KMS-11 (cell line): Measurements from ENCODE around the gene CFAP46.

ENCODE experiments used
- H2AFZ ChIP-seq: fragments of 200-600 bp; sonication (generic); 2 replicates; pipeline ENCODE4 v1.6.1; 2016; ENCODE audit warnings: antibody characterized with exemption, mixed run types, low read depth
- H3K27ac ChIP-seq: fragments of 200-600 bp; sonication (generic); 2 replicates; pipeline ENCODE4 v1.6.1; 2016; ENCODE audit warnings: mild to moderate bottlenecking, mixed run types
- H3K27me3 ChIP-seq: fragments of 200-600 bp; sonication (generic); 2 replicates; pipeline ENCODE4 v1.6.1; 2017; ENCODE audit warnings: mild to moderate bottlenecking, low read depth, mixed run types, moderate library complexity; ENCODE audit not compliant: insufficient read depth
- H3K36me3 ChIP-seq: fragments of 200-600 bp; sonication (generic); 2 replicates; pipeline ENCODE4 v1.6.1; 2017; ENCODE audit warnings: mild to moderate bottlenecking, mixed run types; ENCODE audit not compliant: insufficient read depth
- H3K4me1 ChIP-seq: fragments of 200-600 bp; sonication (generic); 2 replicates; pipeline ENCODE4 v1.6.1; 2016; ENCODE audit warnings: mild to moderate bottlenecking, low read depth, mixed run types; ENCODE audit not compliant: poor library complexity, severe bottlenecking
- H3K4me2 ChIP-seq: fragments of 200-600 bp; sonication (generic); 2 replicates; pipeline ENCODE4 v1.7.0; 2016; ENCODE audit warnings: mild to moderate bottlenecking, mixed run types
- H3K4me3 ChIP-seq: fragments of 200-600 bp; sonication (generic); IDR thresholded peaks from 2 replicates; pipeline ENCODE4 v1.6.1; 2017; ENCODE audit warnings: low read depth, low read length, mixed read lengths; ENCODE audit not compliant: insufficient read depth
- H3K79me2 ChIP-seq: fragments of 200-600 bp; sonication (generic); 2 replicates; pipeline ENCODE4 v1.6.1; 2016; ENCODE audit warnings: low read depth, mixed run types; ENCODE audit not compliant: insufficient read depth
- H3K9ac ChIP-seq: fragments of 200-600 bp; sonication (generic); 2 replicates; pipeline ENCODE4 v1.6.1; 2016; ENCODE audit warnings: mild to moderate bottlenecking, mixed run types
- H4K20me1 ChIP-seq: fragments of 200-600 bp; sonication (generic); 2 replicates; pipeline ENCODE4 v1.6.1; 2016; ENCODE audit warnings: mild to moderate bottlenecking, mixed run types; ENCODE audit not compliant: insufficient read depth
- TF ChIP-seq, protein P1 (sequence below): fragments of 200-600 bp; sonication (generic); conservative IDR thresholded peaks from 2 replicates; pipeline ENCODE4 v1.6.1; 2017; ENCODE audit warnings: low read depth, mild to moderate bottlenecking, antibody characterized with exemption, low read length, moderate library complexity, mixed read lengths

The CFAP46 gene

DNA sequence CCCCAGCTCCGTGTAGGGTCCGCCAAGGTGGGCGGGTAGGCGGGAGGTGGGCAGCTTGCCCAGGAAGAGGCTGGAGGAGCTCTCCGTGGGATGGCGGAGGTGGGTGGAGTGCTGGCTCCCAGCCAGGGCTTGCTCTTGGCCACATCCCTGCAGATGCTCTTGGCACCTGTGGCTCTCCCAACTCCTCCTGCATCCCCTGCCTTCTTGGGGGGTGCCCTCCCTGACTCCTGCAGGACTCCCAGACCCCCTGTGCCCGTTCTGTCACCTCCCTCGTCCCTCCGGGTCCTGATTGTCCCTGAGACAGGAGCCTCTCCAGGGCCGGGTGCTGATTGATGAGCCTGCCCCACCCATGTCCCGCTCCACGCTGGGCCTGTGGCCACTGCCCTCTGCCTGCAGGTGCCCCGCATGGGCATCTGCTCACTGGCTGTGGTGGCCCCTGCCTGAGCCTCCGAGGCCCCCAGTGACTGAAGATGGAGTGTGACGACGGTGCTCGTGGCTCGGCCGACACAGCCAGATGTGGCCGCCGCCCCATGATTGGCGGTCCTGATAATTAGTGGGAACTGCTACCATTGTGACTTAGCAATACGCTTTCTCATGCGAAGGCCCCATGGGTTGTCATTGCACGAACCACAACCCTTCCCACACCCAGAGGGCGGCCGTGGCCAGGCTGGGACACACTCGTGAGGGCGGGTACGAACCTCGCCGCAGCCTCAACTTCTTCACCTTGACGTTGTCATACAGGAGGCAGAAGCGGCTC lies 23.6 kb downstream of the CFAP46 start:
- Histone ChIP-seq H3K4me2 (no peak overlapping the region), H3K9ac (no peak overlapping the region), H3K4me1 (no peaks in the 10 kb centered on the region), H3K79me2 (no peaks in the 10 kb centered on the region), H2AFZ (no peak overlapping the region), H3K4me3 (no peak overlapping the region), H3K27ac (no peak overlapping the region), H3K27me3 (peaks cover 34% of the 10 kb centered on the region; the same call in 1 of the 2 replicates), H3K36me3 (no peaks in the 10 kb centered on the region), H4K20me1 (no peaks in the 10 kb centered on the region)
- TF ChIP-seq, protein P1, sequence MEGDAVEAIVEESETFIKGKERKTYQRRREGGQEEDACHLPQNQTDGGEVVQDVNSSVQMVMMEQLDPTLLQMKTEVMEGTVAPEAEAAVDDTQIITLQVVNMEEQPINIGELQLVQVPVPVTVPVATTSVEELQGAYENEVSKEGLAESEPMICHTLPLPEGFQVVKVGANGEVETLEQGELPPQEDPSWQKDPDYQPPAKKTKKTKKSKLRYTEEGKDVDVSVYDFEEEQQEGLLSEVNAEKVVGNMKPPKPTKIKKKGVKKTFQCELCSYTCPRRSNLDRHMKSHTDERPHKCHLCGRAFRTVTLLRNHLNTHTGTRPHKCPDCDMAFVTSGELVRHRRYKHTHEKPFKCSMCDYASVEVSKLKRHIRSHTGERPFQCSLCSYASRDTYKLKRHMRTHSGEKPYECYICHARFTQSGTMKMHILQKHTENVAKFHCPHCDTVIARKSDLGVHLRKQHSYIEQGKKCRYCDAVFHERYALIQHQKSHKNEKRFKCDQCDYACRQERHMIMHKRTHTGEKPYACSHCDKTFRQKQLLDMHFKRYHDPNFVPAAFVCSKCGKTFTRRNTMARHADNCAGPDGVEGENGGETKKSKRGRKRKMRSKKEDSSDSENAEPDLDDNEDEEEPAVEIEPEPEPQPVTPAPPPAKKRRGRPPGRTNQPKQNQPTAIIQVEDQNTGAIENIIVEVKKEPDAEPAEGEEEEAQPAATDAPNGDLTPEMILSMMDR: no peak

DNA sequence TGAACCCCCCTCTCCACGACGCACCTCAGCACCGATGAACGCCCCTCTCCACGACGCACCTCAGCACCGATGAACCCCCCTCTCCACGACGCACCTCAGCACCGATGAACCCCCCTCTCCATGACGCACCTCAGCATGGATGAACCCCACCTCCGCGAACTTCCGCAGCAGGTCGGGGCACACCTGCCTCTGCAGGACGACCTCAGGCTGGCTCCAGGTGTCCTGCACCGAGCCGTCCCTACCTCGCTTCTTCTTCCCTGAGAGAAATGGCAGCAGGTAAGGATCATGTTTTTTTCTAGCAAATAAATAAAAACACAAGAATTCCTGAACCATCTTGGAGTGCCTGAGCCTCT lies 24.1 kb downstream of the CFAP46 start:
- H3K9ac ChIP-seq: no peak overlapping the region
- no peak overlapping the region for H3K27ac ChIP-seq
- H3K4me2 ChIP-seq: no peak overlapping the region
- TF ChIP-seq, protein P1: no peak
- H2AFZ ChIP-seq: no peak overlapping the region
- peaks cover 34% of the 10 kb centered on the region; the same call in 1 of the 2 replicates for H3K27me3 ChIP-seq
- H3K4me1 ChIP-seq: no peaks in the 10 kb centered on the region
- no peaks in the 10 kb centered on the region for H3K36me3 ChIP-seq
- no peak overlapping the region for H3K4me3 ChIP-seq
- no peaks in the 10 kb centered on the region for H3K79me2 ChIP-seq
- no peaks in the 10 kb centered on the region for H4K20me1 ChIP-seq

DNA sequence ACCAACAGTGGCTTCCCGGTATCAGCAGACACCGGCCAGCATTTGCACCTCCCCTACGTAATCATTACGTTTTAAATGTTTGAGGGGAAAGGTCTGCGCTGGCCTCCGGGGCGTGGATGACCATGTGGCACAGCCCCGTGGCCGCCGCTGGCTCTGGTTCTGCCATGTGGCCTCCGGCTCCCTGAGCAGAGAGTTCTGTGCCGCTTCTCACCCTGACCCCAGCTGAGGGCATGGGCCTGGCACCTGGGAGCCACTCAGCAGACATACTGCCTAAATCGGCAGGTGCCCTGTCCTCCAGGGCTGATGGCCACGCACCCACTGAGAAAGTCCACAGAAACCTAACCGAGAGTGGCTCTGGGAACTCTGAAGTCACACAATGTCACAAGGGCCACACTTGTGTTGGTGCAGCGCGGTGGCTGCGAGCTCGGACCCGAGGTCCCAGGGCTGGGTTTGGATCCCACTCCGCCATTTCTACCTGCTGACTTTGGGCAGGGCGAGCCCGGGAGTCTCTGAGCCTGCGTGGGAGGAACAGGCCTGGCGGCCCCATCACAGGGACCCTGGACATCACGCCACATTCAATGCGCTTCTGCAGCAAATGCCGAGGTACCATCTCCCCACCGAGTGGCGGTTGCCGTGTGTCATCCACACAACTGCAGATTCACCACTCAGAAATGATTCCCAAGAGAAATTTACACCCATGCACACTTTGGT lies 25.3 kb downstream of the CFAP46 start:
- Histone ChIP-seq H3K79me2 (no peaks in the 10 kb centered on the region), H3K4me3 (no peak overlapping the region)
- TF ChIP-seq, protein P1: no peak

DNA sequence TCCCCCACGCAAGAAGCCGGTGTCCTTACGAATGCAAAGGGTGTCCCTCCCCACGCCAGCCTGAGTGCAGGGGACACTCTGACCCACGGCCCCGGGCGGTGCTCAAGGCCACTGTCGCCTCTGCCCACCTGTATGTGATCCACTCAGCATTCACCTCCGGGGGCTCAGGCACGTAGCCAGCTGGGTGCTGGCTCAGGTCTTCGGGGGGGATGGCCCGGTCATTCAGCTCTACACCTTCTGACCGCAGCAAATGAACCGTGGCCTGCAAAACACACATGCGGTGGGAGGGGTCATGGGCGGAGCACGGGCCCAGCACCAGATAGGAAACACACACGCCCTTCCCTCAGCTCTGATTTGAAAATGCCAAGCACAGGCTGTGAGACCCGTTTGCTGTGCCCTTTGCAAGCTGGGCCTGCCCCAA lies 25.9 kb downstream of the CFAP46 start:
- Histone ChIP-seq H3K4me1 (no peaks in the 10 kb centered on the region), H2AFZ (no peak overlapping the region), H3K4me3 (no peak overlapping the region), H3K4me2 (no peak overlapping the region), H3K27ac (no peak overlapping the region), H4K20me1 (no peaks in the 10 kb centered on the region), H3K79me2 (no peaks in the 10 kb centered on the region), H3K36me3 (no peaks in the 10 kb centered on the region), H3K27me3 (peaks cover 36% of the 10 kb centered on the region; the same call in 1 of the 2 replicates), H3K9ac (no peak overlapping the region)
- TF ChIP-seq, protein P1: no peak

More for the DNA sequence above, 25.3 kb downstream of the CFAP46 start:
- H3K9ac ChIP-seq: no peak overlapping the region
- no peaks in the 10 kb centered on the region for H3K36me3 ChIP-seq
- no peak overlapping the region for H2AFZ ChIP-seq
- H3K27ac ChIP-seq: no peak overlapping the region
- no peaks in the 10 kb centered on the region for H4K20me1 ChIP-seq
- no peaks in the 10 kb centered on the region for H3K4me1 ChIP-seq
- H3K27me3 ChIP-seq: peaks cover 37% of the 10 kb centered on the region; the same call in 1 of the 2 replicates
- no peak overlapping the region for H3K4me2 ChIP-seq
